IMR-90 (cell line): Measurements from ENCODE around the gene PHLDB1. TPM values are rescaled to one million over a fixed set of nuclear protein-coding genes. Genes with fewer than 3 reads are reported as not detected.
"Not testable (repeated sequence)": the region's sequence is repeated elsewhere in the genome, so short reads cannot be mapped to it uniquely, and the experiment has no call there.

Source experiments
- ATAC-seq: fragments of 200-7000 bp; cut with Tn5 transposase; 2 replicates; pipeline ENCODE4 v1.9.1; 2020; ENCODE audit warnings: low read depth, mild to moderate bottlenecking, moderate library complexity
- BruUV-seq: library from RNA; stranded (reverse); fragments of 400-500 nt; replicated peaks from 2 replicates; lab custom pipeline; 2021; lab: Mats Ljungman, UMichigan
- CTCF ChIA-PET: fragments of 300-600 bp; formaldehyde crosslinking; extraction: SDS; loops from one replicate; lab custom pipeline; 2021; ENCODE audit warnings: antibody characterized with exemption; lab: Yijun Ruan, JAX
- POLR2A ChIA-PET: fragments of 300-600 bp; sonication (Branson Sonifier 250); formaldehyde crosslinking; loops from one replicate; lab custom pipeline; 2022; ENCODE audit warnings: antibody characterized with exemption; ENCODE audit not compliant: unreplicated experiment; lab: Charles Lee
- DNase-seq: peaks from one replicate; pipeline ENCODE4 v3.0.0; 2013
- H2AFZ ChIP-seq: replicated peaks from 2 replicates; pipeline ENCODE3; 2013; ENCODE audit warnings: low read length, mild to moderate bottlenecking; ENCODE audit not compliant: poor library complexity
- H2AK5ac ChIP-seq: 2 replicates; pipeline ENCODE4 v1.6.1; 2013; ENCODE audit warnings: low read depth, low read length, inconsistent platforms
- H2AK9ac ChIP-seq: replicated peaks from 2 replicates; pipeline ENCODE3; 2013; ENCODE audit warnings: mild to moderate bottlenecking, low read depth, low read length, moderate library complexity; ENCODE audit not compliant: poor library complexity
- H2BK120ac ChIP-seq: 2 replicates; pipeline ENCODE4 v1.6.1; 2013; ENCODE audit warnings: low read depth, low read length, inconsistent platforms
- H2BK15ac ChIP-seq: 3 replicates; pipeline ENCODE4 v1.6.1; 2013; ENCODE audit warnings: low read depth, low read length, inconsistent platforms
- H2BK20ac ChIP-seq: 2 replicates; pipeline ENCODE4 v1.6.1; 2013; ENCODE audit warnings: low read depth, mild to moderate bottlenecking, inconsistent platforms, low read length, moderate library complexity
- H2BK5ac ChIP-seq: 2 replicates; pipeline ENCODE4 v1.6.1; 2013; ENCODE audit warnings: mild to moderate bottlenecking, low read depth, low read length, inconsistent platforms; ENCODE audit not compliant: poor library complexity, severe bottlenecking
- H3K14ac ChIP-seq: replicated peaks from 2 replicates; pipeline ENCODE4 v1.6.1; 2013; ENCODE audit warnings: low read depth, low read length, inconsistent platforms
- H3K18ac ChIP-seq: 2 replicates; pipeline ENCODE4 v1.6.1; 2013; ENCODE audit warnings: low read depth, low read length, control low read depth
- H3K23ac ChIP-seq: 2 replicates; pipeline ENCODE4 v1.6.1; 2013; ENCODE audit warnings: low read depth, low read length, inconsistent platforms
- H3K27ac ChIP-seq: 2 replicates; pipeline ENCODE4 v1.5.1; 2013; ENCODE audit warnings: mild to moderate bottlenecking, control low read depth, low read length; ENCODE audit not compliant: insufficient read depth
- H3K27me3 ChIP-seq: 2 replicates; pipeline ENCODE4 v1.6.1; 2013; ENCODE audit warnings: low read length; ENCODE audit not compliant: control insufficient read depth, insufficient read depth
- H3K36me3 ChIP-seq: 2 replicates; pipeline ENCODE4 v1.6.1; 2013; ENCODE audit warnings: low read length, mixed read lengths; ENCODE audit not compliant: control insufficient read depth, insufficient read depth
- H3K4ac ChIP-seq: 2 replicates; pipeline ENCODE4 v1.6.1; 2013; ENCODE audit warnings: low read depth, low read length, inconsistent platforms
- H3K4me1 ChIP-seq: 2 replicates; pipeline ENCODE4 v1.6.1; 2013; ENCODE audit warnings: low read length, mixed read lengths; ENCODE audit not compliant: control insufficient read depth, insufficient read depth
- H3K4me2 ChIP-seq: 2 replicates; pipeline ENCODE4 v1.6.1; 2013; ENCODE audit warnings: low read depth, mild to moderate bottlenecking, control low read depth, low read length, moderate library complexity
- H3K4me3 ChIP-seq: 2 replicates; pipeline ENCODE4 v1.5.1; 2013; ENCODE audit warnings: low read depth, mild to moderate bottlenecking, control low read depth, low read length, moderate library complexity; ENCODE audit not compliant: insufficient read depth
- H3K56ac ChIP-seq: 2 replicates; pipeline ENCODE4 v1.6.1; 2013; ENCODE audit warnings: low read length, inconsistent platforms; ENCODE audit not compliant: insufficient read depth; ENCODE audit errors: extremely low read depth
- H3K79me1 ChIP-seq, 2 experiments: 2 replicates each; pipeline ENCODE4 v1.6.1; 2013; ENCODE audit warnings: low read length in 2 of 2, inconsistent platforms in 1 of 2, low read depth in 1 of 2
- H3K9ac ChIP-seq: 2 replicates; pipeline ENCODE4 v1.6.1; 2013; ENCODE audit warnings: low read depth, low read length, control low read depth
- H3K9me1 ChIP-seq: 2 replicates; pipeline ENCODE4 v1.6.1; 2013; ENCODE audit warnings: low read length, inconsistent platforms; ENCODE audit not compliant: insufficient read depth
- H3K9me3 ChIP-seq: 2 replicates; pipeline ENCODE4 v1.6.1; 2013; ENCODE audit warnings: low read length; ENCODE audit not compliant: control insufficient read depth, insufficient read depth
- H4K20me1 ChIP-seq: 2 replicates; pipeline ENCODE4 v1.6.1; 2013; ENCODE audit warnings: low read length, inconsistent platforms; ENCODE audit not compliant: insufficient read depth
- H4K5ac ChIP-seq: 2 replicates; pipeline ENCODE4 v1.6.1; 2013; ENCODE audit warnings: mild to moderate bottlenecking, low read depth, low read length, control low read depth
- H4K8ac ChIP-seq, 2 experiments: 2 replicates each; pipeline ENCODE4 v1.6.1; 2013; ENCODE audit warnings: low read depth in 2 of 2, low read length in 2 of 2, control low read depth in 1 of 2, inconsistent platforms in 1 of 2
- H4K91ac ChIP-seq: 2 replicates; pipeline ENCODE4 v1.6.1; 2013; ENCODE audit warnings: low read depth, low read length, inconsistent platforms; ENCODE audit not compliant: insufficient read depth
- WGBS, 2 experiments: methylation state at CpG; one replicate each; pipeline versions ENCODE4 v1.1.5 to v1.1.7; 2013; ENCODE audit warnings: missing lambda C conversion rate in 2 of 2; ENCODE audit not compliant: insufficient read length in 1 of 2; ENCODE audit errors: extremely low coverage in 2 of 2; 5-methylcytosine and 5-hydroxymethylcytosine counted together
- dilution Hi-C: fragments of 300-500 bp; cut with HindIII; formaldehyde crosslinking; loops from one replicate; pipeline ENCODE4 v1.14.3; 2018; ENCODE audit warnings: low sequenced_read_pairs; ENCODE audit not compliant: unreplicated experiment
- in situ Hi-C: fragments of 300-500 bp; cut with MboI; formaldehyde crosslinking; loops from 3 replicates; pipeline ENCODE4 v1.14.3; 2019; ENCODE audit warnings: low sequenced_read_pairs, inconsistent platforms, mixed read lengths
- intact Hi-C: fragments of 100-400 bp; cut with micrococcal nuclease; formaldehyde crosslinking; loops from 2 replicates; pipeline ENCODE4 v1.10.0; 2022
- polyA plus RNA-seq, 3 experiments: library from polyadenylated mRNA; depleted of rRNA; stranded (reverse); fragments of >200 nt; gene quantifications; 2 replicates each; pipeline ENCODE4 v1.2.3, GENCODE V29; 2012; ENCODE audit warnings: low replicate concordance in 1 of 3
- total RNA-seq: library from RNA; depleted of rRNA; stranded (reverse); fragments of >200 nt; gene quantifications from 2 replicates; pipeline ENCODE4 v1.2.3, GENCODE V29; 2012

PHLDB1 gene
- total and polyA plus RNA-seq, 2 of the 4 experiments (the other 2 are of a cell fraction) = 40.0 to 90.4 TPM

DNA sequence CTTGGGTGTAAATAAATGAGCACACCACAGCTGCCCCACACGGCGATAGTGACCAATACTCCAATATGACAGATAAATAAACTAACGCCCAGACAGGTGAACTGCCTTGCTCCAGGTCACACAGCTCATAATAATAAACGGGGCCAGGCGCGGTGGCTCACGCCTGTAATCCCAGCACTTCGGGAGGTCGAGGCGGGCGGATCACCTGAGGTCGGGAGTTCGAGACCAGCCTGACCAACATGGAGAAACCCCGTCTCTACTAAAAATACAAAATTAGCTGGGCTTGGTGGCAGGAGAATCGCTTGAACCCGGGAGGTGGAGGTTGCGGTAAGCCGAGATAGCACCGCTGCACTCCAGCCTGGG lies 4.0 kb downstream of the PHLDB1 start:
- H4K5ac ChIP-seq, in situ Hi-C loops, intact Hi-C loops, H3K14ac ChIP-seq, H2BK20ac ChIP-seq, H4K8ac ChIP-seq, H3K56ac ChIP-seq, BruUV-seq, H2BK15ac ChIP-seq, ATAC-seq, DNase-seq, dilution Hi-C loops, H2AK9ac ChIP-seq, POLR2A ChIA-PET, H3K18ac ChIP-seq, H2AFZ ChIP-seq, H3K4me3 ChIP-seq, H3K23ac ChIP-seq, H3K27me3 ChIP-seq, H3K9me3 ChIP-seq, H4K91ac ChIP-seq: not testable (repeated sequence)
- H3K27ac ChIP-seq = peak overlapping the region; percentile 61; the same call in 1 of the 2 replicates
- peak overlapping the region; percentile 44; the same call in 1 of the 2 replicates for H2BK120ac ChIP-seq
- H3K79me1 ChIP-seq = peaks cover 24 to 59% of the 10 kb centered on the region in 2 experiments; a peak in 3 of 4 replicates
- peak overlapping the region; percentile 61; the same call in 1 of the 2 replicates for H3K4ac ChIP-seq
- WGBS, 2 experiments = no CpG with 5 or more reads among the region's 19 CpGs
- CTCF ChIA-PET = interaction anchor here (1.2 kb wide), 1 partner anchor 10 kb away, joined by 9 read pairs; no protein-coding TSS in a partner anchor
- H2AK5ac ChIP-seq = peak overlapping the region; percentile 44; the same call in 1 of the 2 replicates
- peak overlapping the region; percentile 43; the same call in 1 of the 2 replicates for H3K9ac ChIP-seq
- peak overlapping the region; percentile 33 for H2BK5ac ChIP-seq
- peak overlapping the region; percentile 82; the same call in 1 of the 2 replicates for H3K4me2 ChIP-seq
- H4K20me1 ChIP-seq = peaks cover 10% of the 10 kb centered on the region
- peaks cover 40% of the 10 kb centered on the region for H3K9me1 ChIP-seq
- peaks cover 33% of the 10 kb centered on the region for H3K4me1 ChIP-seq
- peaks cover 28% of the 10 kb centered on the region for H3K36me3 ChIP-seq
